NCI-H146 treated with DMSO at 0.1 percent for 48 hours (cell line): Measurements from ENCODE around the gene TRIM42.

ENCODE experiments used
- DNase-seq: peaks from one replicate; lab custom pipeline; 2025; ENCODE audit not compliant: unreplicated experiment; lab: John Stamatoyannopoulos, UW

Gene TRIM42

DNA sequence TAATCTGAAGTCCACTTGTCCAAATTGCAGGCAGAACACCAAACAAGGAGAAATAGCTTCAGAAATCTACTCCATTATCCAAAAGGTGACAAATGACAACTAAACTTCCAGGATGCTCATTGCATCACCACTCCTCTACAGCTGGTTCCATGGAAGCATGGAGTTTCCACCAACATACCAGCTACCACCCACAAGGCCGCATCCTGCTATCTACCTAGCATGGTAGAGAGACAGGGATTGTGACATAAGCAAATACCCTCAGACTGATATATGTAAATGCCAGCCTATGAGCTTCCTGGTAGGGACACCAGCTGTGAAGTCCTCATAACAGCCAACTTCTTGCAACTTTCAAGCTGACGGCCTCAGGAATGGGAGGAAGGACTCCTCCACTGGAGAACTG is at the start of gene TRIM42:
Gene TRIM42 (plus strand): TSS at position 301 of the 400 bp plus-strand sequence. CDS start 166 bp downstream, outside the sequence.
- no peak for DNase-seq

DNA sequence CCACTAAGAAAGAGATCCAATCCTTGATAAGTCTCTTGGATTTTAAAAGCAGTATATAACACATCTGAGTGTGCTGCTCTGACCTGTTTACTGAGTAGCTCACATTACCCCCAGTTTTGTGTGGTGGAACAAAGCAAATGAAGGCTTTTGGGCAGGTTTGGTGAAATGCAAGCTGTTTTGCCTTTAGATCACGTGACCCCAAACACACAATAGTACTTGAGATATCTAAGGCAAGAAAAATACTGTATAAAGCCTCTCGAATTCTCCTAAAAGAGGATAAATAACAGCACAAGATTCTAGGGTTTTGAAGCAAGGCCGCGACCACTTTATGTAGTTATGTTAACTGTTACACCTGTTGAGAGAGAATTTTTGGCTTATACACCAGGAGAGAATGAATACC is 49.3 kb upstream of the TRIM42 start:
- DNase-seq = no peak

DNA sequence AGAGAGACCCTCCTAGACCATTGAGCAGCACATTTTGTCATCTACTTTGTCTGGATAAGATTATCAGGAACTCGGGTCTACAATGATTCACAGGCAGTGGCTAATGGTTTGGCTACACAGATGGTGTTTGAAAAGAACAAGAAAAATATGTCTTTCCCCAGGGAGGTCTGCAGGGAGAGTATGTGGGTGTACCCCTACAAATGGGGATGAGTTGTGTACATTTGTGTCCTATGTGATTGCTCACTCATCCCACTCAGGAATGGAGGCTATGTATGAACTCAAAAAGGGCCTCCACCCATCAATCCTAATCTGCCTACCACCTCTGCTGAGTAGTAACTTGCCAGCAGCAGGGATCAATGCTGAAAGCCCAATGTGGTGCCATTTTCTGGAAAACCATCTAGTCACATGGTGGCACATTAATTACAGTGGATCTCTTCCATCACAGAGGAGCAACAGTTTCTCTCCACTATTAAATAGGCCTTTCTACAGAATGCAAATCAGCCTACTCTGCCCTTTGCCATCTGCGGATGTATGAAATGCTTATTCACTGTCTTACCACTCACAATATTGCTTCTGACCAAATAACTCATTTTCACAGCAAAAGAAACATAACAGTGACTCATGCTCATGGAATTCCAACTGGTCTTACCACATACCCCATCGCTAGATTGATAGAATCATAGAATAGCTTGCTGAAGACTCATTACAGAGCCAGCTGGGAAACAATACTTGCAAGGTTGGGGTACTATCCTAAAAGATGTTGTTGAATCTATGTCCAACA is 48.3 kb upstream of the TRIM42 start:
- DNase-seq = no peak

DNA sequence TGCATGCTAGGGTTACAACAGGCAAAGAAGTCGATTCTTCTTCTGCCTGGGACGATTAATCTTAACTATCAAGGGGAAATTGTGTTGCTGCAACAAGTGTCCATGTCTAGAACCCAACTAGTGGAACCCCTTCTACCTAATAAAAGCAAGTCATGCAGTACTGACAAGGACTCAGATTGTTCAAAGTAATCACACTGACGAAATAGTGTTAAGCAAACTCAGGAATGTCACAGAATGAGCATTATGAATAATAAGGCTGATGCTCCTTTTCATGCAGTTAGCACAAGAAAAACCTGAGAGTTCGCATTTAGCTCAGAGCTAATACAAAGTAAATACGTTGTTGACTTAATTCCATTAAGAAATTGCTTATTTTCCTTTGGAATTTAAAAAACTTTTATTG is 47.5 kb upstream of the TRIM42 start:
- no peak for DNase-seq

DNA sequence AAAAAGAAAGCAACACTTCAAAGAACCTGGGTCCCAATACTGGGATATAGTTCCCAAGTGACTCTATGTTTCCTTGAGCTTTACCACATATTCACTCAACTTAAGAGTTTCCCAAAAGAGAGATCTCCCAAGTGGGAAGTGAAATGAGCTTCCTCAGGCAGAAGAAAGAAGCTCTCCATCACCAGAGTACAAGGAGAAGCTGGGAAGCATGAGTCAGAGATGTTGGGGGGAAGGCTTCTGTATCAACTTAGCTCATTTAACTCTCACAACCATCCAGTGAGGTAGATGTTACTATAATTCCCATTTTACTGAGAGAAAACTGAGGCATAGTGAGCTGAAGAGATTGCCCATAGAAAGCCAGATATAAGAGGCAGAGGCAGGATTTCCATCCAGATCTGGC is 47.0 kb upstream of the TRIM42 start:
- DNase-seq = no peak

DNA sequence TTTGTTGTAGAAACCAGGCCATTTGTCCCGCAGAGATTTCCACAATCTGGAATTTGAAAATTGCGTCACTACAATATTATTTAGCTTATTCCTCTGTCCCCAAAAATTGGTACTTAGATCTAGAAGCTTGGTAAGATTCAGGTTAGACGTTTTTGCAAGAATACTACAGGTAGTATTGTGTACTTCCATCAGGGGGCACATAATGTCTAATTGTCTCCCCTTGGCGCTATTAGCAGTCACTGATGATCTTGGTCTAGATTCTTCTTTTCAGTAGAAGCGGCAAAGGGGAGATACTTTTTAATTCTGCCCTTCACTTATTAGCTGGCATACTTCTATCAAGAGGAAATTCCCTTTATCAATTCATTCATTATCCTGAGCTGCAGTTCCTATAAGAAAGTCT is 42.6 kb upstream of the TRIM42 start:
- no peak for DNase-seq

DNA sequence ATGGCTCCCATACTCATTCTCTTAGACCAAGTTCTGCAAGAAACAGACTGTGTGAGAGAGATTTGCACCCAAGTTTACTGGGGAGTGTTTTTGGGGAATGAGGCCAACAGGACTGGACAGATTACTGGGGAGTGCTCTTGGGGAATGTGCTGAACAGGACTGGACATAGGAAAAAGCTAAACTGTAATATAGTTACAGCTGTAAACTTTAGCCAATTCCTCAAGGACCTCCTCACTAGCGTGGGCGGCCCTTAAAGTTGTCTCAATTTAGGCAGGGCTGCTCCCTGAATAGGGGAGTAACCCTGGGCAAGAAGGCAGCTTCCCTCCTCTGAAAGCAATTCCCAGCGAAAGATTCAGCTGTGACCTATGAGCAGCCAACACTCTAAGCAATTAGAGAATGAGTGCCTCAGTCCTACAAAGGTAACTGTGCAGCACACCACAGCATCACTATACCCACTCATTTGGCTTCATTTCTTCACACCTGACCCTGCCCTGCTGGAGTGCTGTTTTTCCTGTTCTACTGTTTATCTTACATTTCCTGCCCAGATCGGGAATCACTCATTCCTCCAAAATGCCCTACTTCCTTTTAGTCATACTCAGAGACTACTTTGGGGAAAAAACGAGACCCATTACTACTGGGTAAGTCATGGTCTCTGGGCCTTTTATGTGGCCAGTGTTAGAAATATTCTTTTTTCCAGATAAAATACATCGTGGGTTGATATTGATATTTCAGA is 41.3 kb upstream of the TRIM42 start:
- no peak for DNase-seq

DNA sequence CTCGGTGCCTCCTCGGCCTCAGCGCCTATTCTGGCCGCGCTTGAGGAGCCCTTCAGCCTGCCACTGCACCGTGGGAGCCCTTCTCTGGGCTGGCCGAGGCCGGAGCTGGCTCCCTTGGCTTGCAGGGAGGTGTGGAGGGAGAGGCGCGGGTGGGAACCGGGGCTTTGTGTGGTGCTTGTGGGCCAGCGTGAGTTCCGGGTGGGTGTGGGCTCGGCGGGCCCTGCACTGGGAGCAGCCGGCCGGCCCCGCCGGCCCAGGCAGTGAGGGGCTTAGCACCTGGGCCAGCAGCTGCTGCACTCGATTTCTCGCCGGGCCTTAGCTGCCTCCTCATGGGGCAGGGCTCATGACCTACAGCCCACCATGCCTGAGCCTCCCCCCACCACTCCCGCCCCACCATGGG is 26.6 kb upstream of the TRIM42 start:
- DNase-seq = no peak

DNA sequence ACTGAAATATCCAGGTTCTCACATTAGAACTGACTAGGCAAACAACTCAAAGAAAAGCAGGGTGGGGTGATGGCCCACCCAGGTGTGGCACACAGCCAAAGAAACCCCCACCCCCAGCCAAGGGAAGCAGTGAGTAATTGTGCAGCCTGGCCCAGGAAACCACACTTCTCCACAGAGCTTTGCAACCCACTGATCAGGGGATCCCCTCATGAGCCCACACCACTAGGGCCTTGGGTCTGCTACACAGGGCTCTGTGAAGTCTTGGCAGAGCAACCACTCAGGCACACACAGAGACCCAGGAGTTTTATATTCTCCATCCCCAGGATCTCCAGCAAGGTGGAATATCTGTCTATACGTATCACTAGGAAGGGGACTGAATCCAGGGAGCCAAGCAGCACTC is 22.2 kb upstream of the TRIM42 start:
- DNase-seq = no peak

DNA sequence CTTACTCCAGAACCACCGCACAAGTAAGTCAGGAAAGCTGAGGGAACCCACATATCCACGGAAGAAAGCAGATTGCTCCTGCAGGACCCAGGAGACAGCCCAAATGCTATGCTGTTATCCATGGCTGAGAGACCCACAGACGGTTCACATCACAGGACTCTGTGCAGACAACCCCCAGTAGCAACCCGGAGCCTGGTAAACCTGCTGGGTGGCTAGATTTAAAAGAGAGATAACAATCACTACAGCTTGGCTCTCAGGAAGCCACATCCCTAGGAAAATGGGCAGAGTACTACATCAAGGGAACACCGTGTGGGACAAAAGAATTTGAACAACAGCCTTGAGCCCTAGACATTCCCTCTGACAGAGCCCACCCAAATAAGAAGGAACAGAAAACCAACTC is 13.8 kb upstream of the TRIM42 start:
- no peak for DNase-seq

DNA sequence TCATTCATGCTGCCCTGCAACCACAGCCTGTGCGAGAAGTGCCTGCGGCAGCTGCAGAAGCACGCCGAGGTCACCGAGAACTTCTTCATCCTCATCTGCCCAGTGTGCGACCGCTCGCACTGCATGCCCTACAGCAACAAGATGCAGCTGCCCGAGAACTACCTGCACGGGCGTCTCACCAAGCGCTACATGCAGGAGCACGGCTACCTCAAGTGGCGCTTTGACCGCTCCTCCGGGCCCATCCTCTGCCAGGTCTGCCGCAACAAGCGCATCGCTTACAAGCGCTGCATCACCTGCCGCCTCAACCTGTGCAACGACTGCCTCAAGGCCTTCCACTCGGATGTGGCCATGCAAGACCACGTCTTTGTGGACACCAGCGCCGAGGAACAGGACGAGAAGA is 4.7 kb downstream of the TRIM42 start:
- no peak for DNase-seq

DNA sequence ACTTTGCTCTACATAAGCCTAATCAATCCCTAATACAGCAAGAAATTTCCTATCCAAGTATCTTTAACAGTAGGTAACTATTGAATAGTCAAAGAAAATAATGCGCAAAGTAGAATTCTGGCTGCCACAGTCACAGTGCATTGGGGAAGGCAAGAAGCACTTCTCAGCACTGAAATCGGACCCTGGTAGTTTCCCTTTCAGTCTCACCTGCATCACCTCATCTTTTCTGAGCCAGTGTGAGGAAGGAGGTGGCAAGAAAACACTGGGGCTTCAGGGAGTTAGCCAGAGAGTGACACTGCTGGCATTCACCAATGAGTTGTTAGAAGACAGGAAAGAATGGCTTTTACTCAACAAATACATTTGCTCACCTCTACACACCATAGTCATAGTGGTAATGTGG is 8.3 kb downstream of the TRIM42 start:
- DNase-seq = no peak

DNA sequence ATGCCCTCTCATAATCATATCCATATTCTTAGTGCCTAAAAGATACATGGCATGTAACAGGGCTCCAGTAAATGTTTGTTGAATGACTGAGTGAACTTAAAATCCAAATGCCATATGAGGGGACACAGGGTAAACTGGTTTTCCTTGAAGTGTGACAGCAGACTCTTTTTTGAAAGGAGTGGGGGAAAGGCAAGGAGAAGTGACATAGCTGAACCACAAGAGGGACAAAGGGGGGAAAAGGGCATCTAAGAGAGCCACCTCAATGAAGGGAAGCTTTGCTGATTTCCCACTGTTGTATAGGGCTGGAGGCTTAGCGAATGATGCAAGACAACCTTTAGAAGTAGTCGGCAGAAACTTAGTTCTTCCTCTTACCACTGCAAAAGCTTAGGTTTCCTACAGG is 9.1 kb downstream of the TRIM42 start:
- no peak for DNase-seq

DNA sequence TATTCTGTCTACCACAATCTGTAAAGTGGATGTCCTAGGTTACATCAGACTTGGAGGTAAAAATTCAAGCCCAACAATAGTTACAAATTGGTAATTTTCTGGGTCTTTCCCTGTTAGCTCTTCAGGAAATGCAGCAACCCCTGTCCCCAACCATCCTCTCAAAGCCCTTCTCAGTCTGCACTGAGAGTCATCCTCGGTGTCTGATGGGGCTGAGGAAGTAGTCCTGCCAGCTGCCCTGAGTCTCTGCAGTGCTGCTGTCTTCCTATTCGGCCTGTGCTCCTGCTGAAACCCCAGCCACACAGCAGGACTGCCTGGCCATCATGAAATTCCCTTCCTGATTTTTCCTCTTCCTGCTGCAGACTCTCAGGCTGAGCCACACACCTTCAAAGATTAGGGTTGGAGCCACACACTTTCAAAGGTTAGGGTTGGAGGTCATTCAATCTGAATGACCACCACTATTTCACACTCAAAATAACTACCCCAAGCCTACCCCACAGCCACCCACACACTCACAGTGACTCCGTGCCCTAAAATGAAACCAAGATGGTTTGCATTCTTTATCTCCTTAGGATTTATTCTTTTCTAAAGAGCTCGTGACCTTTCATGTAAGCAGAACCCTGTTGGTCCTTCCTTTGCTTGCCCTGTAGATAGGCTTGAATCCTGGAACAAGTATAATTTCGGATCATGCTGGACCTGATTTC is 17.6 kb downstream of the TRIM42 start:
- DNase-seq = no peak

DNA sequence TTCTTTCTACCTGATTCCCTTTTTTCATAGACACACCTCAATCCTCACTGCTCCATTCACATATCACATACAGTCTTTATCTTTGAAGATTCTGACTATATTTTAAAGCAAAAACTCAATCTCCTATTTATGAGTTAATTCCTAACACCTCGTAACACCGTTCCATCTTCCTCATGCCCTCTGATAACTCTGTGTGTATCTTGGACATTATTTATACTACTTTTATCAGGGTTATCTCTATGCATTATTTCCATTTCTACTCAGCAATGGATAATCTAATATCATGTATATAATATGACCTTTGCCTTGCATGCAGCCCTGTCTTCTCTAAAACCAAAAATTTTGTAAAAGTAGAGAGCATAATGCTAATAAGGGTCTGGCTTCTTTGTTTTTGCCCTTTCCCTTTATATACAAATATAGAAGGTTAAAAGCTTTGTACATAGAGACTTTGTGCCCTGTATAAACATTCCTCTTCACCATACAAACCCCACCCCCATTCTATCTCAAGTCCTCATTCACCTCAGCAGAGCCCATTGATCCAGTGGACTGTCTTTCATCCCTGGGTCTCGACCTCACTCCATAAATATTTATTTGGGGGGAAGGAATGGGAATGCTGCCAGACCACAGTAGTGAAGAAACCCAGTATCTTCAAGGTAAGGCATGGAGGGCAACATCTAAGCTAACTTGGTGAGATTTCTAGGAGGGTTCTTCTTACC is 21.8 kb downstream of the TRIM42 start:
- no peak for DNase-seq

DNA sequence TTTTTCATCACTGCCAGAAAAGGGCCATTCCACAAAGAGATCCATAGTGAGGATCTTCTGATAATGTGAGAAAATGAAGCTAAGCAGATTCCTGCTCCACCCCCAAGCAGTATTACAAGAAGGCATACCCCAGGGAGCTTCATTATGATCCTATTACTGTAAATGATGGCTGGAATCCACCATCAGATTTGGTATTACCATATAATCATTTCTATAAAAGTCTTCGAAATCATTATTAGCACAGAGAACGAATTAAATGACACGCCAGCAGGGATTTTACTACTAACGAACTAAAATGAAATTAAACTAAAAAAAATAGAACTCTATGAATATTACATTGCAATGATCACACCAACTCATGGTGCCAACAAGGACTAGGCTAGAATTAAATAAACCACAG is 24.4 kb downstream of the TRIM42 start:
- no peak for DNase-seq

DNA sequence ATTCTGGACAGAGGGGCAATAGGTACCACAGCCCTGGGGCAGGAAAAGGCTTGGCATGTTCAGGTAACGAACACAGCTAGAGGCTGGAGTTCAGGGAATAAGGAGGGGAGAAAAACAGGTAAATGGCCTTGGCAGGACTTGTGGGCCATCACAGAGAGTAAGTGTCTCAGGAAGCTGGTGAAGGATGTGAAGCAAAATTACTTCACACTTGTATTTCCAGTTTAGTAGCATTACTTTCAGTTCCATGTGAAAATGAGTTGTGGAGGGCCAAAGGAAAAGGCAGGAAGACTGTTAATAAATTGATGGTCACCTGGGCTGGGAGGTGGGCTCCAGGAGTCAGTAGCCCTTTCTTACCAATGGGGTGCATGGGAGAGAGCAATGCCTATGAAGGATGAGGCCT is 25.6 kb downstream of the TRIM42 start:
- no peak for DNase-seq

DNA sequence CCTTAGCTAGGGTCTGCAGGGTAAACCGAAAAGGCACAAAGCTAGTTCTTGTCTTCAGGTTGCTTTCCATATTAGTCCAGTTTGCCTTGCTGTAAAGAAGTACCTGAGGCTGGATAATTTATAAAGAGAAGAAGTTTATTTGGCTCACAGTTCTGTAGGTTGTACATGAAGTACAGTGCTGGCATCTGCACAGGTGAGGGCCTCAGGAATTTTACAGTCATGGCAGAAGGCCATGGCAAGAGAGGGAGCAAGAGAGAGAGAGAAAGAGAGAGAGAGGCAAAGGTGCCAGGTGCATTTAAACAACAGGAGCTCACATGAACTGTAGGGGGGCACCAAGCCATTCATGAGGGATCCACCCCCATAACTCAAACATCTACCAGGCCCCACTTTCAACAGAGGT is 26.9 kb downstream of the TRIM42 start:
- no peak for DNase-seq

DNA sequence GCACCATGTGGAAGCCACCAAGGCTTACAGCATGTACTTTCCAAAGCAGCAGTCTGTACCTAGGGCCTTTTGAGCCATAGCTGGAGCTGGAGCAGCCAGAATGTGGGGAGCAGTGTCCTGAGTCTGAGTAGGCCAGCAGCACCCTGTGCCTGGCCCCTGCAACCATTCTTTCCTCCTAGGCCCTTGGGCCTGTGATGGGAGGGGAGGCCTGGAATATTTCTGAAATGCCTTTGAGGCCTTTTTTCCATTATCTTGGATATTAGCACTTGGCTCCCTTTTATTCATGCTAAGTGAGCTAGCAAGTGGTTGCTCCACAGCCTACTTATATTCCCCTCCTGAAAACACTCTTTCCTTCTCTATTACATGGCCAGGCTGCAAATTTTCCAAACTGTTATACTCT is 28.1 kb downstream of the TRIM42 start:
- no peak for DNase-seq

DNA sequence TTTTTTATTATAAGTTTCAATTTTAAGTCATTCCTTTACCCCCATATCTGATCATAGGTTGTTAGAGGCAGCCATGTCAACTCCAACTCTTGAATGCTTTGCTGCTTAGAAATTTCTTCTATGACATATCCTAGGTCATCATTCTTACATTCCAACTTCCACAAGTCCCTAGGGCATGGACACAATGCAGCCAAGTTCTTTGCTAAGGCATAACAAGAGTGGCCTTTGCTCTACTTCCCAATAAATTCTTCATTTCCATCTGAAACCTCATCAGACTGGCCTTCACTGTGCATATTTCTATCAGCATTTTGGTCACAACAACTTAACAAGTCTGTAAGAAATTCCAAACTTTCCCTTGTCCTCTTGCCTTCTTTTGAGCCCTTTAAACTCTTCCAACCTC is 28.5 kb downstream of the TRIM42 start:
- DNase-seq = no peak

DNA sequence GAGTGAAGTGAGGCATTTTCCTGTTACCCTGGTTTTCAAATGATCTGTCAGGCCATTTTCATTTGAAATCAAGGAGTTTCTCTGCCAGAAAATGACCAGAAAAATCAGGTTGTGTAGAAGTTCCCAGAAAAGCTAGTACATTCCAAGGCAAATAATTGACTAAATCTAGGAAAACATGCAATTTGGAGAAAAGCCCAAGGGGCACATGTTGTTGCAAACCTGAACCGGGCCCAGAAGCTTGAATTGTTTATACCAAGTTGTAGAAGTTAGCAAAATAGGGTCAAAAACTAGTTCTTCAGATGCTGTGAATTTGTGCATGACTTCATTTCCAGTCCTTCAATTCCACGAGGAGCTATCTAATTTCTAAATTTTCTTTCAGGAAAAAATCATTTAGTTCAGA is 31.0 kb downstream of the TRIM42 start:
- no peak for DNase-seq
